Measurements from ENCODE around the gene RAD51C. TPM values are rescaled to one million over a fixed set of nuclear protein-coding genes. Genes with fewer than 3 reads are reported as not detected.
"Not testable (repeated sequence)": the region's sequence is repeated elsewhere in the genome, so short reads cannot be mapped to it uniquely, and the experiment has no call there.

Gene RAD51C
- polyA plus RNA-seq, 2 of the 4 experiments (the other 2 are of a cell fraction) = 83.4 to 121 TPM

DNA sequence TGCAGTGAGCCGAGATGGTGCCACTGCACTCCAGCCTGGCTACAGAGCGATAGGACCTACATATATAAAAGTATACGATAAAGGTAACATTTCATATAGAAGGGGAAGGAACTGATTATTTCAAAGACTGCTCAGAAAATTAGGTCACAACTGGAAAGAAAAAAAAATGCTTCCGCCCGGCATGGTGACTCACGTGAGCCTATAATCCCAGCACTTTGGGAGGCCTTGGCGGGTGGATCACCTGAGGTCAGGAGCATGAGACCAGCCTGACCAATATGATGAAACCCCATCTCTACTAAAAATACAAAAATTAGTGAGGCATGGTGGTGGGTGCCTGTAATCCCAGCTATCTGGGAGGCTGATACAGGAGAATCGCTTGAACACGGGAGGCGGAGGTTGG lies 8.4 kb upstream of the RAD51C start:
- CTCF ChIA-PET = interaction anchor here (0.6 kb wide), 1 partner anchor 239 kb away, joined by 3 read pairs; no protein-coding TSS in a partner anchor
- no peak overlapping the region for H3K27ac ChIP-seq
- ATAC-seq (no peak), DNase-seq (ENCODE audit: low read depth in 1 of 2, low spot score in 1 of 2) (no peak), FAIRE-seq (no peak)
- no peaks in the 10 kb centered on the region for H3K9me3 ChIP-seq
- no peak overlapping the region for H3K4me2 ChIP-seq
- WGBS (ENCODE audit: missing lambda C conversion rate) = 85% methylated on average over 10 of the region's 10 CpGs
- no peak for TF ChIP-seq RNF2 (IDR thresholded peaks at IDR 0.05; ENCODE audit: borderline replicate concordance, low read depth)
- TF ChIP-seq KDM5A (IDR thresholded peaks at IDR 0.05) = no peak
- no peak for TF ChIP-seq EP300 (IDR thresholded peaks at IDR 0.05)
- no peak overlapping the region for H3K4me3 ChIP-seq
- H3K4me1 ChIP-seq = no peaks in the 10 kb centered on the region; the same call in 2 of the 3 replicates
- POLR2A ChIA-PET = interaction anchor here (1.1 to 1.3 kb wide), 2 partner anchors 9 to 52 kb away, joined by 3 read pairs; partner anchors contain the start of gene RAD51C

GRCh38 chr17:58684462-58684861 lies 7.9 kb upstream of the RAD51C start:
- H3K4me3 ChIP-seq; H3K4me1 ChIP-seq; ATAC-seq; H3K9me3 ChIP-seq; DNase-seq (ENCODE audit: low read depth in 1 of 2, low spot score in 1 of 2); FAIRE-seq; H3K4me2 ChIP-seq; H3K27ac ChIP-seq: not testable (repeated sequence)
- 79% methylated on average over 6 of the region's 6 CpGs for WGBS (ENCODE audit: missing lambda C conversion rate)
- POLR2A ChIA-PET = interaction anchor here (1.3 kb wide), 1 partner anchor 8 kb away, joined by 3 read pairs; the partner anchor contains the start of gene RAD51C
- peak; percentile 82 for TF ChIP-seq ZC3H11A (IDR thresholded peaks at IDR 0.05)
- CTCF ChIA-PET = interaction anchor here (0.6 to 3.9 kb wide), 2 partner anchors 166 to 239 kb away, joined by 3 to 12 read pairs; no protein-coding TSS in a partner anchor

DNA sequence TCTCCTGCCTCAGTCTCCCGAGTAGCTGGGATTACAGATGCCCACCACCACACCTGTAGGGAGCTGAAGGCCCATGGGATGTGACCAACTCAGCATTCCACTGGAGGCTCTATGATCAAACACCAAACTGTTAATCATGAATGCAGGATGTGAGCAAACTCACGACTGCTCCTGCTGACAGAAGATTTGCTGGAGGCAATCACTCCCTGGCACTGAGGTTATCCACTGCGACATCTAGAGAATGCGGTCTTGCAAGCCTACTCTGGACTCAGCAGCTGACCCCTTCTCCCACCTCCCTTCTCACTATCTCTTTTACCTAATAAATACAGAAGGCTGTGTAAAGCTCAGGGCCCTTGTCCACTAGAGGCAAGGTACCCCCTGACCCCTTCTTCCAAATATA lies 5.4 kb upstream of the RAD51C start:
- H3K9me3 ChIP-seq = peaks cover 5% of the 10 kb centered on the region
- ChIA-PET CTCF (interaction anchor here (0.6 to 3.9 kb wide), 5 partner anchors 10 to 318 kb away, joined by 3 to 12 read pairs (median 5); no protein-coding TSS in a partner anchor), POLR2A (no interaction called here)
- no peak overlapping the region for H3K4me2 ChIP-seq
- DNase-seq (ENCODE audit: low read depth in 1 of 2, low spot score in 1 of 2) = no peak
- no peak overlapping the region for H3K4me3 ChIP-seq
- H3K27ac ChIP-seq = no peak overlapping the region
- 0 out of 3 replicates have a peak, but pooled peaks cover under 1% of the 10 kb centered on the region for H3K4me1 ChIP-seq
- WGBS (ENCODE audit: missing lambda C conversion rate) = 55% methylated on average over 4 of the region's 4 CpGs
- TF ChIP-seq HOXA7 (CRISPR knock-in tag; IDR thresholded peaks at IDR 0.05) = no peak
- TF ChIP-seq, protein P1, sequence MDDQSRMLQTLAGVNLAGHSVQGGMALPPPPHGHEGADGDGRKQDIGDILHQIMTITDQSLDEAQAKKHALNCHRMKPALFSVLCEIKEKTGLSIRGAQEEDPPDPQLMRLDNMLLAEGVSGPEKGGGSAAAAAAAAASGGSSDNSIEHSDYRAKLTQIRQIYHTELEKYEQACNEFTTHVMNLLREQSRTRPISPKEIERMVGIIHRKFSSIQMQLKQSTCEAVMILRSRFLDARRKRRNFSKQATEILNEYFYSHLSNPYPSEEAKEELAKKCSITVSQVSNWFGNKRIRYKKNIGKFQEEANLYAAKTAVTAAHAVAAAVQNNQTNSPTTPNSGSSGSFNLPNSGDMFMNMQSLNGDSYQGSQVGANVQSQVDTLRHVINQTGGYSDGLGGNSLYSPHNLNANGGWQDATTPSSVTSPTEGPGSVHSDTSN (IDR thresholded peaks at IDR 0.05) = no peak
- TF ChIP-seq ESRRA (IDR thresholded peaks at IDR 0.05; ENCODE audit: borderline replicate concordance, low read length) = no peak
- TF ChIP-seq JUNB (IDR thresholded peaks at IDR 0.05) = no peak
- TF ChIP-seq HOXB5 (CRISPR knock-in tag; IDR thresholded peaks at IDR 0.05) = no peak
- no peak for TF ChIP-seq ZC3H11A (IDR thresholded peaks at IDR 0.05)
- TF ChIP-seq HMGXB4 (CRISPR knock-in tag; IDR thresholded peaks at IDR 0.05; ENCODE audit: borderline replicate concordance) = no peak
- TF ChIP-seq NPAS2 (CRISPR knock-in tag; IDR thresholded peaks at IDR 0.05; ENCODE audit: borderline replicate concordance) = no peak
- TF ChIP-seq CHD4 (IDR thresholded peaks at IDR 0.05; ENCODE audit: borderline replicate concordance) = no peak
- TF ChIP-seq MAX (IDR thresholded peaks at IDR 0.05) = no peak
- TF ChIP-seq RNF2 (IDR thresholded peaks at IDR 0.05; ENCODE audit: borderline replicate concordance, low read depth) = no peak
- no peak for TF ChIP-seq RCOR1 (IDR thresholded peaks at IDR 0.05; ENCODE audit: low read depth, low read length)
- TF ChIP-seq HEYL (CRISPR knock-in tag; IDR thresholded peaks at IDR 0.05) = no peak
- TF ChIP-seq, protein P2, sequence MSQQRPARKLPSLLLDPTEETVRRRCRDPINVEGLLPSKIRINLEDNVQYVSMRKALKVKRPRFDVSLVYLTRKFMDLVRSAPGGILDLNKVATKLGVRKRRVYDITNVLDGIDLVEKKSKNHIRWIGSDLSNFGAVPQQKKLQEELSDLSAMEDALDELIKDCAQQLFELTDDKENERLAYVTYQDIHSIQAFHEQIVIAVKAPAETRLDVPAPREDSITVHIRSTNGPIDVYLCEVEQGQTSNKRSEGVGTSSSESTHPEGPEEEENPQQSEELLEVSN (IDR thresholded peaks at IDR 0.05; ENCODE audit: borderline replicate concordance, low read depth) = no peak
- TF ChIP-seq ATOH8 (CRISPR knock-in tag; IDR thresholded peaks at IDR 0.05; ENCODE audit: low read depth) = no peak
- TF ChIP-seq POLR2A (IDR thresholded peaks at IDR 0.05; ENCODE audit: low read length) = no peak
- FAIRE-seq = no peak
- no peak for ATAC-seq

All from A549 (cell line).